ENCODE data around the gene LATS2.

DNA sequence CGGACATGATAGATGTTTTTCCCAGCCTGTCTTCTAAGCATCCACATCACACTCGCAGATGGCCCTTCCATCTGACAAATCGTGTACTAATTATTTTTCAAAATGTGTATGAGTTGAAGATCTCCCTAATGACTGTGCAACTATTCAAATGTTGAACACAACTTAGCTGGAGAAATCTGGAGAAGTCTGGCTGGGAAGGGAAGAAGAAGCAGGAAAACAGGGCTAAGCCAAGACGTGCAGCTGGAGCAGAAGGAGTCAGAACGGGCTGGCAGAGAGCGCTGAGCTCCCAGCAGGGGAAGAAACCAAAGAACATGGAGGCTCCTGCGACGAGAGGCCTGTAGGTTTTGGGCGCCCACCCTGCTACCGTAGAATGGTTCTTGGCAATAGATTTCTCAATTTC is 13.2 kb upstream of the LATS2 start:
- TF ChIP-seq, protein P1, sequence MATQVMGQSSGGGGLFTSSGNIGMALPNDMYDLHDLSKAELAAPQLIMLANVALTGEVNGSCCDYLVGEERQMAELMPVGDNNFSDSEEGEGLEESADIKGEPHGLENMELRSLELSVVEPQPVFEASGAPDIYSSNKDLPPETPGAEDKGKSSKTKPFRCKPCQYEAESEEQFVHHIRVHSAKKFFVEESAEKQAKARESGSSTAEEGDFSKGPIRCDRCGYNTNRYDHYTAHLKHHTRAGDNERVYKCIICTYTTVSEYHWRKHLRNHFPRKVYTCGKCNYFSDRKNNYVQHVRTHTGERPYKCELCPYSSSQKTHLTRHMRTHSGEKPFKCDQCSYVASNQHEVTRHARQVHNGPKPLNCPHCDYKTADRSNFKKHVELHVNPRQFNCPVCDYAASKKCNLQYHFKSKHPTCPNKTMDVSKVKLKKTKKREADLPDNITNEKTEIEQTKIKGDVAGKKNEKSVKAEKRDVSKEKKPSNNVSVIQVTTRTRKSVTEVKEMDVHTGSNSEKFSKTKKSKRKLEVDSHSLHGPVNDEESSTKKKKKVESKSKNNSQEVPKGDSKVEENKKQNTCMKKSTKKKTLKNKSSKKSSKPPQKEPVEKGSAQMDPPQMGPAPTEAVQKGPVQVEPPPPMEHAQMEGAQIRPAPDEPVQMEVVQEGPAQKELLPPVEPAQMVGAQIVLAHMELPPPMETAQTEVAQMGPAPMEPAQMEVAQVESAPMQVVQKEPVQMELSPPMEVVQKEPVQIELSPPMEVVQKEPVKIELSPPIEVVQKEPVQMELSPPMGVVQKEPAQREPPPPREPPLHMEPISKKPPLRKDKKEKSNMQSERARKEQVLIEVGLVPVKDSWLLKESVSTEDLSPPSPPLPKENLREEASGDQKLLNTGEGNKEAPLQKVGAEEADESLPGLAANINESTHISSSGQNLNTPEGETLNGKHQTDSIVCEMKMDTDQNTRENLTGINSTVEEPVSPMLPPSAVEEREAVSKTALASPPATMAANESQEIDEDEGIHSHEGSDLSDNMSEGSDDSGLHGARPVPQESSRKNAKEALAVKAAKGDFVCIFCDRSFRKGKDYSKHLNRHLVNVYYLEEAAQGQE (IDR thresholded peaks at IDR 0.05; ENCODE audit: insufficient read depth in 1 of 2, low read depth in 2 of 2, low read length in 2 of 2), result no peak
- no peak for TF ChIP-seq POLR2AphosphoS5 (IDR thresholded peaks at IDR 0.05; ENCODE audit: low read depth, low read length)
- TF ChIP-seq TAF1 (IDR thresholded peaks at IDR 0.05; ENCODE audit: borderline replicate concordance, insufficient read depth, low read length), result no peak
